Natural killer cell (primary cell): ENCODE data around the gene GLE1. TPM values are rescaled to one million over a fixed set of nuclear protein-coding genes. Genes with fewer than 3 reads are reported as not detected.

Experiments
- ATAC-seq, 3 donors: fragments of 150-1000 bp in 2 of 3; fragments of 200-7000 bp in 1 of 3; cut with Tn5 transposase; 1 replicate in 1 of 3; 2 replicates in 2 of 3; pipeline ENCODE4 v1.10.0; 2021; ENCODE audit warnings: mild to moderate bottlenecking in 2 of 3, moderate library complexity in 2 of 3
- DNase-seq, 2 donors: peaks; one replicate each; pipeline versions ENCODE4 v3.0.0 to v3.0.0-alpha.2; 2013 to 2021; ENCODE audit warnings: mixed read lengths in 1 of 2
- H3K27ac ChIP-seq: one replicate; pipeline ENCODE4 v1.5.1; 2013; ENCODE audit warnings: mild to moderate bottlenecking, low read length
- H3K27me3 ChIP-seq: one replicate; pipeline ENCODE4 v1.6.1; 2013; ENCODE audit warnings: low read length; ENCODE audit not compliant: control insufficient read depth, insufficient read depth
- H3K36me3 ChIP-seq: one replicate; pipeline ENCODE4 v1.6.1; 2013; ENCODE audit warnings: low read length; ENCODE audit not compliant: control insufficient read depth, insufficient read depth
- H3K4me1 ChIP-seq: one replicate; pipeline ENCODE4 v1.6.1; 2013; ENCODE audit warnings: low read length; ENCODE audit not compliant: control insufficient read depth, insufficient read depth
- H3K4me3 ChIP-seq: one replicate; pipeline ENCODE4 v1.5.1; 2013; ENCODE audit warnings: low read length
- H3K9me3 ChIP-seq: one replicate; pipeline ENCODE4 v1.6.1; 2013; ENCODE audit warnings: low read length; ENCODE audit not compliant: control insufficient read depth, insufficient read depth
- H3K27ac Mint-ChIP-seq, 2 donors: one replicate each; pipeline ENCODE4 v1.8.0; 2022; ENCODE audit warnings: mild to moderate bottlenecking in 2 of 2, mixed read lengths in 2 of 2, moderate library complexity in 1 of 2
- H3K27me3 Mint-ChIP-seq, 2 donors: one replicate each; pipeline ENCODE4 v1.8.0; 2022; ENCODE audit warnings: low read depth in 2 of 2, mixed read lengths in 2 of 2
- H3K36me3 Mint-ChIP-seq: one replicate; pipeline ENCODE4 v1.8.0; 2022; ENCODE audit warnings: mixed read lengths
- H3K4me1 Mint-ChIP-seq, 2 donors: one replicate each; pipeline ENCODE4 v1.8.0; 2022; ENCODE audit warnings: mixed read lengths in 2 of 2
- H3K4me3 Mint-ChIP-seq: one replicate; pipeline ENCODE4 v1.8.0; 2022; ENCODE audit warnings: mild to moderate bottlenecking, moderate library complexity, mixed read lengths
- H3K9me3 Mint-ChIP-seq, 2 donors: one replicate each; pipeline ENCODE4 v1.8.0; 2022; ENCODE audit warnings: mixed read lengths in 2 of 2
- CTCF ChIP-seq: fragments of 200-600 bp; IDR thresholded peaks from one replicate; pipeline ENCODE4 v1.8.0; 2022; ENCODE audit warnings: antibody characterized with exemption
- WGBS: methylation state at CpG from one replicate; pipeline ENCODE4 v1.1.7; 2013; ENCODE audit warnings: missing lambda C conversion rate; ENCODE audit not compliant: insufficient coverage; 5-methylcytosine and 5-hydroxymethylcytosine counted together
- intact Hi-C: fragments of 100-400 bp; cut with micrococcal nuclease; formaldehyde crosslinking; loops from one replicate; pipeline ENCODE4 v1.14.2; 2022
- total RNA-seq, 4 donors: library from RNA; stranded (reverse); fragments of 120-200 nt in 1 of 4; gene quantifications; one replicate each; pipeline versions ENCODE4 v1.2.3 to v1.2.4, GENCODE V29; 2013 to 2022

GLE1 gene
- total RNA-seq, 3 donors from 2014 or later (not counting 1 experiment from before 2014, with no cell fraction given), result 21.2 to 33.3 (median 23.3) TPM

GRCh38 chr9:128565578-128565977 is 61.1 kb downstream of the GLE1 start:
- H3K36me3 Mint-ChIP-seq, result peaks cover 24% of the 10 kb centered on the region
- no peaks in the 10 kb centered on the region for H3K9me3 Mint-ChIP-seq
- Histone ChIP-seq H3K36me3 (peaks cover 35% of the 10 kb centered on the region), H3K4me1 (no peaks in the 10 kb centered on the region), H3K4me3 (no peak overlapping the region), H3K27ac (no peak overlapping the region), H3K9me3 (no peaks in the 10 kb centered on the region), H3K27me3 (no peaks in the 10 kb centered on the region)
- DNase-seq (no peak), ATAC-seq (no peak)
- no peak overlapping the region for H3K4me3 Mint-ChIP-seq
- H3K27ac Mint-ChIP-seq, result peak overlapping the region in 1 of 2 donors; percentile 43
- peaks cover 6 to 9% of the 10 kb centered on the region in 2 donors for H3K4me1 Mint-ChIP-seq
- no peaks in the 10 kb centered on the region for H3K27me3 Mint-ChIP-seq
- intact Hi-C loops, result no loop called here
- no peak for TF ChIP-seq CTCF
- WGBS, result 87% methylated on average over 3 of the region's 4 CpGs

GRCh38 chr9:128568470-128569078 is 64.1 kb downstream of the GLE1 start:
- H3K27me3 Mint-ChIP-seq, result no peaks in the 10 kb centered on the region
- Histone ChIP-seq H3K27me3 (no peaks in the 10 kb centered on the region), H3K27ac (no peak overlapping the region), H3K4me3 (no peak overlapping the region), H3K4me1 (no peaks in the 10 kb centered on the region), H3K9me3 (no peaks in the 10 kb centered on the region), H3K36me3 (peaks cover 42% of the 10 kb centered on the region)
- H3K4me3 Mint-ChIP-seq, result no peak overlapping the region
- no peak for DNase-seq
- H3K9me3 Mint-ChIP-seq, result no peaks in the 10 kb centered on the region
- peak overlapping the region in 1 of 2 donors; percentile 32 for H3K27ac Mint-ChIP-seq
- ATAC-seq, result no peak
- H3K36me3 Mint-ChIP-seq, result peaks cover 24% of the 10 kb centered on the region
- WGBS, result 81% methylated on average over 8 of the region's 8 CpGs
- intact Hi-C loops, result no loop called here
- no peak for TF ChIP-seq CTCF
- H3K4me1 Mint-ChIP-seq, result peaks cover 17 to 18% of the 10 kb centered on the region in 2 donors

- 96% methylated on average over 4 of the region's 4 CpGs for WGBS
- no peak for DNase-seq
- Mint-ChIP-seq H3K27me3 (no peaks in the 10 kb centered on the region), H3K4me3 (no peak overlapping the region), H3K4me1 (peaks cover 7 to 11% of the 10 kb centered on the region in 2 donors), H3K36me3 (peaks cover 38% of the 10 kb centered on the region), H3K9me3 (no peaks in the 10 kb centered on the region), H3K27ac (no peak overlapping the region)
- H3K4me1 ChIP-seq, result no peaks in the 10 kb centered on the region
- no peak for TF ChIP-seq CTCF
- intact Hi-C loops, result no loop called here
- peaks cover 66% of the 10 kb centered on the region for H3K36me3 ChIP-seq
- H3K9me3 ChIP-seq, result no peaks in the 10 kb centered on the region
- H3K27ac ChIP-seq, result no peak overlapping the region
- H3K4me3 ChIP-seq, result no peak overlapping the region
- H3K27me3 ChIP-seq, result no peaks in the 10 kb centered on the region
- ATAC-seq, result no peak
These were observed 71.0 kb downstream of the GLE1 start for GRCh38 chr9:128575469-128575868.

- H3K27ac Mint-ChIP-seq, result no peak overlapping the region
- no peak for TF ChIP-seq CTCF
- H3K27me3 ChIP-seq, result no peaks in the 10 kb centered on the region
- intact Hi-C loops, result no loop called here
- H3K4me3 Mint-ChIP-seq, result no peak overlapping the region
- H3K4me1 Mint-ChIP-seq, result peaks cover 7 to 11% of the 10 kb centered on the region in 2 donors
- no peak overlapping the region for H3K27ac ChIP-seq
- no peaks in the 10 kb centered on the region for H3K9me3 Mint-ChIP-seq
- H3K27me3 Mint-ChIP-seq, result no peaks in the 10 kb centered on the region
- DNase-seq (no peak), ATAC-seq (no peak)
- no peak overlapping the region for H3K4me3 ChIP-seq
- peaks cover 38% of the 10 kb centered on the region for H3K36me3 Mint-ChIP-seq
- no peaks in the 10 kb centered on the region for H3K4me1 ChIP-seq
- WGBS, result 100% methylated on average over 2 of the region's 2 CpGs
- H3K9me3 ChIP-seq, result no peaks in the 10 kb centered on the region
- H3K36me3 ChIP-seq, result peaks cover 70% of the 10 kb centered on the region
These were observed 71.4 kb downstream of the GLE1 start for GRCh38 chr9:128575916-128576315.
